GM18519 (cell line): Measurements from ENCODE around the gene FGA.

Experiments used
- ATAC-seq: cut with Tn5 transposase; IDR thresholded peaks from one replicate; pipeline ENCODE4 v1.9.1; 2021; ENCODE audit warnings: mild to moderate bottlenecking, moderate library complexity; ENCODE audit not compliant: unreplicated experiment, low FRiP score

Gene FGA

GRCh38 chr4:154583677-154584076, 6.9 kb downstream of the FGA start:
- ATAC-seq = no peak

DNA sequence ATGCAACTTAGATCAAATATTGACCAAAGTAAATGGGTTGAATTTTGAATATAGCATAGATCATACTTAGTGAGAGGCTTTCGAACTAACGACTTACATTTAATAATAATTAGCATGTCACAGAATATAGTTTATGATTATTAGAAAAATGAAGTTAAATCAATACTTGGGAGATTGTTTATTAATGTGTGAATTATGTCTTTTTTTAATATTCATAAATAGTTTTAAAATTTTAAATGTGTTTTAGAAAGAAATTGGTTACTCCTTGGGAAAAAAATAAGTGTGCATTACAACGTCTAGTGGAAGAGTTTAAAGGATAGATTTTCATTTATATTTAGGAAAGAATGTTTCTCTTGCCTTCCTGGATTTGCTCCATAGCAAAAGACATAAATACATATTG, 7.3 kb downstream of the FGA start:
- ATAC-seq = no peak

- no peak for ATAC-seq
These were observed 7.8 kb downstream of the FGA start for GRCh38 chr4:154582723-154583122.

DNA sequence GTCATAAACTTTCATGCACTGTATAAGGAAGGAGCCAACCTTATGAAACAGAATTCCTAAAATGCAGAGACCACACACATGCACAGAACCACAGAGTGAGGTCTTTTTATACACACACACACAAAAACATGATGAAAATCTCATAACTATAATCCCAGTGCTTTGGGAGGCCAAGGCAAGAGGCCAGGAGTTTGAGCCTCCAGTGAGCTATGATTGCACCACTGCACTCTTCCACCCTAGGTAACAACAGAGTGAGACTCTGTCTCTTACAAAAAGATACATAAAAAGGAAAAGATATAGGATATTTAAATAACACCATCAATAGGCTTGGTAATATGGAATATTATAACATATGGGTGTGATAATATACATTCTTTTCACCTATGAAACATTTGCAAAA, 10.6 kb downstream of the FGA start:
- ATAC-seq = no peak

GRCh38 chr4:154578919-154579318, 11.6 kb downstream of the FGA start:
- no peak for ATAC-seq

GRCh38 chr4:154577324-154577723, 13.2 kb downstream of the FGA start:
- ATAC-seq = no peak

DNA sequence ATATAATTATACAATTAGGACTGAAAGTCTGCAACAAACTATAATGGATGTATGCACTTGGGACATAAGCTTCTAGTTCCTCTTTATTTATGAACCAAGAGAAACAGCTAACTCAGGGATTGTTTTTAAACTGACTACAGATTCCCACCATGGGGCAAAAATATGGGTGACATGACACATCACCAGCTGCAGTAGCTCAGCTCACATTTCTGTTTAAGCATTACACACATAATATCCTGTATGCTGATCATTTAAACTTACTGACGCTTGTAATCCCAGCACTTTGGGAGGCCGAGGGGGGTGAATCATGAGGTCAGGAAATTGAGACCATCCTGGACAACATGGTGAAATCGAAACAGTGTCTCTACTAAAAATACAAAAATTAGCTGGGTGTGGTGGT, 16.2 kb downstream of the FGA start:
- no peak for ATAC-seq

GRCh38 chr4:154573190-154573870, 17.2 kb downstream of the FGA start:
- no peak for ATAC-seq

DNA sequence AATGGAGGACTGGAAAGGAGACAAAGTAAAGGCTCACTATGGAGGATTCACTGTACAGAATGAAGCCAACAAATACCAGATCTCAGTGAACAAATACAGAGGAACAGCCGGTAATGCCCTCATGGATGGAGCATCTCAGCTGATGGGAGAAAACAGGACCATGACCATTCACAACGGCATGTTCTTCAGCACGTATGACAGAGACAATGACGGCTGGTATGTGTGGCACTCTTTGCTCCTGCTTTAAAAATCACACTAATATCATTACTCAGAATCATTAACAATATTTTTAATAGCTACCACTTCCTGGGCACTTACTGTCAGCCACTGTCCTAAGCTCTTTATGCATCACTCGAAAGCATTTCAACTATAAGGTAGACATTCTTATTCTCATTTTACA, 21.0 kb downstream of the FGA start:
- no peak for ATAC-seq

- no peak for ATAC-seq
These were observed 21.5 kb downstream of the FGA start for GRCh38 chr4:154569028-154569427.

DNA sequence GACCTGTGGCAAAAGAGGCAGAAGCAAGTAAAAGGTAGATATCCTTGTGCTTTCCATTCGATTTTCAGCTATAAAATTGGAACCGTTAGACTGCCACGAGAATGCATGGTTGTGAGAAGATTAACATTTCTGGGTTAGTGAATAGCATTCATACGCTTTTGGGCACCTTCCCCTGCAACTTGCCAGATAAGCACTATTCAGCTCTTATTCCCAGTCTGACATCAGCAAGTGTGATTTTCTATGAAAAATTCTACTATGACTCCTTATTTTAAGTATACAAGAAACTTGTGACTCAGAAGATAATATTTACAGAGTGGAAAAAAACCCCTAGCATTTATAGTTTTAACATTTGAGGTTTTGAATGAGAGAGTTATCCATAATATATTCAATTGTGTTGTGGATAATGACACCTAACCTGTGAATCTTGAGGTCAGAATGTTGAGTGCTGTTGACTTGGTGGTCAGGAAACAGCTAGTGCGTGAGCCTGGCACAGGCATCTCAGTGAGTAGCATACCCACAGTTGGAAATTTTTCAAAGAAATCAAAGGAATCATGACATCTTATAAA, 23.8 kb downstream of the FGA start:
- no peak for ATAC-seq

DNA sequence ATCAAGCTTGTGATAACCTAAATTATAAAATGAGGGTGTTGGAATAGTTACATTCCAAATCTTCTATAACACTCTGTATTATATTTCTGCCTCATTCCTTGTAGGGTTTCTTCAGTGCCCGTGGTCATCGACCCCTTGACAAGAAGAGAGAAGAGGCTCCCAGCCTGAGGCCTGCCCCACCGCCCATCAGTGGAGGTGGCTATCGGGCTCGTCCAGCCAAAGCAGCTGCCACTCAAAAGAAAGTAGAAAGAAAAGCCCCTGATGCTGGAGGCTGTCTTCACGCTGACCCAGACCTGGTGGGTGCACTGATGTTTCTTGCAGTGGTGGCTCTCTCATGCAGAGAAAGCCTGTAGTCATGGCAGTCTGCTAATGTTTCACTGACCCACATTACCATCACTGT, 24.8 kb downstream of the FGA start:
- no peak for ATAC-seq

- ATAC-seq = no peak
These were observed 26.2 kb downstream of the FGA start for GRCh38 chr4:154564311-154564710.

DNA sequence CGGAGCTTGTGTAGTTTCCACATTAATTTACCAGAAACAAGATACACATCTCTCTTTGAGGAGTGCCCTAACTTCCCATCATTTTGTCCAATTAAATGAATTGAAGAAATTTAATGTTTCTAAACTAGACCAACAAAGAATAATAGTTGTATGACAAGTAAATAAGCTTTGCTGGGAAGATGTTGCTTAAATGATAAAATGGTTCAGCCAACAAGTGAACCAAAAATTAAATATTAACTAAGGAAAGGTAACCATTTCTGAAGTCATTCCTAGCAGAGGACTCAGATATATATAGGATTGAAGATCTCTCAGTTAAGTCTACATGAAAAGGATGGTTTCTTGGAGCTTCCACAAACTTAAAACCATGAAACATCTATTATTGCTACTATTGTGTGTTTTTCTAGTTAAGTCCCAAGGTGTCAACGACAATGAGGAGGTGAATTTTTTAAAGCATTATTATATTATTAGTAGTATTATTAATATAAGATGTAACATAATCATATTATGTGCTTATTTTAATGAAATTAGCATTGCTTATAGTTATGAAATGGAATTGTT, 27.8 kb downstream of the FGA start, which contains the start of gene FGB:
TSS of gene FGB (plus strand) at position 315 of the 558 bp plus-strand sequence. CDS start at position 323, 8 bp downstream.
- ATAC-seq = no peak

GRCh38 chr4:154560824-154561231, 29.7 kb downstream of the FGA start:
- no peak for ATAC-seq

- no peak for ATAC-seq
These were observed 30.1 kb downstream of the FGA start for GRCh38 chr4:154560419-154560801.

- ATAC-seq = peak; percentile 79
These were observed 30.8 kb downstream of the FGA start for GRCh38 chr4:154559494-154560418.

DNA sequence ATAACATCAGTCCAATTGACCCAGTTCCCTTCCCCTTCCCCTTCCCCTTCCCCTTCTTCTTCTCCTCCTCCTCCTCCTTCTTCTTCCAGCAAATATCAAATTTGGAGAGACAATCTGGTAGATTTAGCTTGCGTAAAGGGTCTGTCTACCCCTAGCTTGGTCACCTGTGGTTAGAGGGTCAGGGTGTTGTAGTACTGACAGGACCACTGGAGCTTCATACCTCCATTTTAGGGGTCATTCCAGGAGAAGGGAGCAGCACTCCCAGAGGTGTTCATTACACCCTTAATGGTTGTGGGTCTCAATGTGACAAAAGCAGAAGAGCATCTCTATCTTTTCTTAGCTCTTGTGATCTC, 31.4 kb downstream of the FGA start:
- ATAC-seq = peak; percentile 12

GRCh38 chr4:154551872-154552686, 38.5 kb downstream of the FGA start:
- peak; percentile 49 for ATAC-seq
